HepG2 (cell line): ENCODE data around the gene BBLN. TPM values are rescaled to one million over a fixed set of nuclear protein-coding genes. Genes with fewer than 3 reads are reported as not detected.

Experiments used
- ATF5 ChIP-seq: sonication (generic); formaldehyde crosslinking; IDR thresholded peaks from 2 replicates; pipeline ENCODE4 v1.4.0; 2020; ENCODE audit warnings: mild to moderate bottlenecking, low read depth, missing genetic modification reagents
- CC2D1A ChIP-seq: sonication (generic); formaldehyde crosslinking; IDR thresholded peaks from 2 replicates; pipeline ENCODE4 v1.8.1; 2023; ENCODE audit warnings: mild to moderate bottlenecking, missing genetic modification reagents
- CHD4 ChIP-seq: fragments of 200-600 bp; sonication (generic); IDR thresholded peaks from 2 replicates; pipeline ENCODE4 v1.7.0; 2017; ENCODE audit warnings: mild to moderate bottlenecking, low read length, borderline replicate concordance
- DRAP1 ChIP-seq: IDR thresholded peaks from 2 replicates; pipeline ENCODE4 v1.6.1; 2016; ENCODE audit warnings: missing genetic modification reagents, missing compliant biosample characterization
- ELF1 ChIP-seq: sonication (generic); formaldehyde crosslinking; IDR thresholded peaks from 2 replicates; pipeline ENCODE4 v1.4.0; 2020; ENCODE audit warnings: missing genetic modification reagents
- ETV5 ChIP-seq: IDR thresholded peaks from 2 replicates; pipeline ENCODE4 v1.6.1; 2018; ENCODE audit warnings: missing biosample characterization, missing genetic modification reagents, inconsistent platforms, borderline replicate concordance
- HNF4A ChIP-seq: sonication (generic); formaldehyde crosslinking; IDR thresholded peaks from 2 replicates; pipeline ENCODE4 v1.4.0; 2020; ENCODE audit warnings: missing genetic modification reagents
- HNF4G ChIP-seq, 2 experiments: sonication (generic) in 1 of 2; formaldehyde crosslinking in 1 of 2; IDR thresholded peaks; 2 replicates each; pipeline versions ENCODE4 v1.4.0 to v1.6.1; 2011 to 2020; ENCODE audit warnings: borderline replicate concordance in 2 of 2, low read depth in 2 of 2, mild to moderate bottlenecking in 2 of 2, low read length in 1 of 2, missing genetic modification reagents in 1 of 2, moderate library complexity in 1 of 2
- KLF13 ChIP-seq: sonication (generic); formaldehyde crosslinking; IDR thresholded peaks from 2 replicates; pipeline ENCODE4 v1.4.0; 2020; ENCODE audit warnings: mild to moderate bottlenecking, missing genetic modification reagents
- MEF2D ChIP-seq: sonication (generic); formaldehyde crosslinking; IDR thresholded peaks from 2 replicates; pipeline ENCODE4 v1.5.1; 2020; ENCODE audit warnings: mild to moderate bottlenecking, missing genetic modification reagents
- MEIS2 ChIP-seq: sonication (generic); formaldehyde crosslinking; IDR thresholded peaks from 2 replicates; pipeline ENCODE4 v1.9.0; 2021; ENCODE audit warnings: mild to moderate bottlenecking, missing genetic modification reagents
- PCBP1 ChIP-seq: fragments of 200-400 bp; formaldehyde crosslinking; IDR thresholded peaks from 2 replicates; pipeline ENCODE4 v1.6.1; 2017; ENCODE audit warnings: mild to moderate bottlenecking, low read depth, low read length, borderline replicate concordance
- SMAD9 ChIP-seq: sonication (generic); formaldehyde crosslinking; IDR thresholded peaks from 2 replicates; pipeline ENCODE4 v1.5.1; 2020; ENCODE audit warnings: mild to moderate bottlenecking, missing genetic modification reagents
- SNRNP70 ChIP-seq: fragments of 200-400 bp; formaldehyde crosslinking; IDR thresholded peaks from 2 replicates; pipeline ENCODE4 v1.6.1; 2017; ENCODE audit warnings: mild to moderate bottlenecking, low read depth, low read length, moderate library complexity
- SSRP1 ChIP-seq: IDR thresholded peaks from 2 replicates; pipeline ENCODE4 v1.6.1; 2016; ENCODE audit warnings: control low read depth
- ZBTB20 ChIP-seq: sonication (generic); formaldehyde crosslinking; IDR thresholded peaks from 2 replicates; pipeline ENCODE4 v1.8.1; 2023; ENCODE audit warnings: missing genetic modification reagents, low read depth, mild to moderate bottlenecking, borderline replicate concordance
- ZBTB25 ChIP-seq: IDR thresholded peaks from 2 replicates; pipeline ENCODE4 v1.6.1; 2018; ENCODE audit warnings: missing genetic modification reagents
- ZEB1 ChIP-seq: IDR thresholded peaks from 2 replicates; pipeline ENCODE4 v1.6.1; 2012; ENCODE audit warnings: mild to moderate bottlenecking, low read depth, inconsistent platforms; ENCODE audit not compliant: insufficient replicate concordance
- ZMAT5 ChIP-seq: sonication (generic); formaldehyde crosslinking; IDR thresholded peaks from 2 replicates; pipeline ENCODE4 v1.5.0; 2020; ENCODE audit warnings: mild to moderate bottlenecking, low read depth, missing genetic modification reagents, borderline replicate concordance
- ZNF256 ChIP-seq: sonication (generic); formaldehyde crosslinking; conservative IDR thresholded peaks from 2 replicates; pipeline ENCODE4 v1.4.0; 2020; ENCODE audit warnings: missing genetic modification reagents
- ZNF263 ChIP-seq: sonication (generic); formaldehyde crosslinking; IDR thresholded peaks from 2 replicates; pipeline ENCODE4 v1.4.0; 2020; ENCODE audit warnings: missing genetic modification reagents
- ZNF383 ChIP-seq: sonication (generic); formaldehyde crosslinking; IDR thresholded peaks from 2 replicates; pipeline ENCODE4 v1.4.0; 2020; ENCODE audit warnings: missing genetic modification reagents, mild to moderate bottlenecking, borderline replicate concordance
- ZNF614 ChIP-seq: IDR thresholded peaks from 2 replicates; pipeline ENCODE4 v1.6.1; 2018; ENCODE audit warnings: missing biosample characterization, missing genetic modification reagents, inconsistent platforms, borderline replicate concordance
- ZNF678 ChIP-seq: sonication (generic); formaldehyde crosslinking; IDR thresholded peaks from 2 replicates; pipeline ENCODE4 v1.4.0; 2020; ENCODE audit warnings: mild to moderate bottlenecking, missing genetic modification reagents
- ZNF780A ChIP-seq: sonication (generic); formaldehyde crosslinking; IDR thresholded peaks from 2 replicates; pipeline ENCODE4 v1.8.0; 2022; ENCODE audit warnings: mild to moderate bottlenecking, missing genetic modification reagents, moderate library complexity
- ZNF781 ChIP-seq: sonication (generic); formaldehyde crosslinking; IDR thresholded peaks from 2 replicates; pipeline ENCODE4 v1.5.1; 2020; ENCODE audit warnings: borderline replicate concordance, mild to moderate bottlenecking, missing genetic modification reagents; ENCODE audit errors: not compliant biosample characterization
- ZNF782 ChIP-seq: sonication (generic); formaldehyde crosslinking; IDR thresholded peaks from 2 replicates; pipeline ENCODE4 v1.4.0; 2020; ENCODE audit warnings: missing genetic modification reagents, mild to moderate bottlenecking, borderline replicate concordance
- polyA plus RNA-seq, 8 experiments: library from polyadenylated mRNA; depleted of rRNA in 3 of 8; stranded (reverse) in 7 of 8; unstranded in 1 of 8; fragments of >200 nt; fragmentation: Illumina TruSeq in 4 of 8; extraction: Trizol in 4 of 8; gene quantifications; 2 replicates each; pipeline versions ENCODE4 v1.2.1 to v1.2.3, GENCODE V29; 2011 to 2016; ENCODE audit warnings: low read depth in 4 of 8, missing spikeins in 1 of 8, mixed read lengths in 1 of 8; ENCODE audit not compliant: insufficient read depth in 1 of 8
- total RNA-seq, 5 experiments: library from RNA; depleted of rRNA; stranded (reverse); fragments of >200 nt; fragmentation: Illumina TruSeq; extraction: Trizol; gene quantifications; 2 replicates each; pipeline ENCODE4 v1.2.3, GENCODE V29; 2016; ENCODE audit warnings: low read depth in 1 of 5

The BBLN gene
- total and polyA plus RNA-seq, 2 of the 13 experiments (the other 11 are each of a cell fraction or from before 2014, with no cell fraction given) = 27.6 to 33.1 TPM

GRCh38 chr9:128115187-128116103 is 44.6 kb upstream of the BBLN start (continued):
- TF ChIP-seq ZBTB25 (CRISPR knock-in tag) (peak; percentile 71; the same call in 1 of the 2 replicates), SMAD9 (CRISPR knock-in tag) (no peak), ETV5 (CRISPR knock-in tag) (peak; percentile 97), ZNF383 (peak; percentile 63; the same call in 1 of the 2 replicates), ZMAT5 (no peak), HNF4A (CRISPR knock-in tag) (peak; percentile 97), MEF2D (CRISPR knock-in tag) (peak; percentile 96), ZNF614 (CRISPR knock-in tag) (peak; percentile 74; the same call in 1 of the 2 replicates), ATF5 (CRISPR knock-in tag) (no peak), ZNF780A (CRISPR knock-in tag) (no peak), KLF13 (CRISPR knock-in tag) (no peak), ZEB1 (peak; percentile 99), PCBP1 (peak; percentile 78; the same call in 1 of the 2 replicates), ZNF781 (peak; percentile 71), HNF4G (IDR thresholded peaks at IDR 0.05; ENCODE audit: borderline replicate concordance, low read depth, low read length) (peak; percentile 94), HNF4G (CRISPR knock-in tag; IDR thresholded peaks at IDR 0.05; ENCODE audit: borderline replicate concordance, low read depth) (peak; percentile 96), DRAP1 (CRISPR knock-in tag) (peak; percentile 79), MEIS2 (CRISPR knock-in tag) (peak; percentile 95), ZNF263 (CRISPR knock-in tag) (peak; percentile 43), ZNF678 (CRISPR knock-in tag) (peak; percentile 74; the same call in 1 of the 2 replicates), CHD4 (0 out of 2 replicates have a peak, but pooled peaks have one; percentile 70), ZBTB20 (CRISPR knock-in tag) (peak; percentile 92; the same call in 1 of the 2 replicates), ZNF782 (CRISPR knock-in tag) (peak; percentile 51; the same call in 1 of the 2 replicates), ELF1 (CRISPR knock-in tag) (peak; percentile 88), SSRP1 (no peak; the same call in 1 of the 2 replicates), CC2D1A (CRISPR knock-in tag) (no peak), SNRNP70 (no peak), ZNF256 (CRISPR knock-in tag) (no peak)
